Thoracic aorta (tissue), 2 donors: ENCODE results near the gene TTC9B. TPM values are rescaled to one million over a fixed set of nuclear protein-coding genes. Genes with fewer than 3 reads are reported as not detected.

Experiments
- ATAC-seq: fragments of 150-250 bp; one replicate; pipeline ENCODE4 v1.8.0; 2017; ENCODE audit warnings: low read depth; ENCODE audit not compliant: insufficient number of reproducible peaks, low FRiP score
- DNase-seq: peaks from one replicate; pipeline ENCODE4 v3.0.0-alpha.2; 2020; ENCODE audit warnings: low spot score
- H3K27ac ChIP-seq, 2 donors: fragments of 200-600 bp; sonication (generic); 1 replicate in 1 of 2; 2 replicates in 1 of 2; pipeline ENCODE4 v1.5.1; 2016; ENCODE audit warnings: mild to moderate bottlenecking in 2 of 2, moderate library complexity in 2 of 2
- H3K27me3 ChIP-seq: fragments of 200-600 bp; sonication (generic); replicated peaks from 2 replicates; pipeline ENCODE4 v1.6.0; 2016; ENCODE audit warnings: mild to moderate bottlenecking; ENCODE audit not compliant: insufficient read depth
- H3K36me3 ChIP-seq: fragments of 200-600 bp; sonication (generic); one replicate; pipeline ENCODE4 v1.5.1; 2016
- H3K4me1 ChIP-seq, 2 donors: fragments of 200-600 bp; sonication (generic); 1 replicate in 1 of 2; 2 replicates in 1 of 2; pipeline versions ENCODE4 v1.5.1 to v1.6.0; 2016; ENCODE audit warnings: low read depth in 2 of 2, mild to moderate bottlenecking in 1 of 2; ENCODE audit not compliant: control insufficient read depth in 1 of 2
- H3K4me3 ChIP-seq: fragments of 200-600 bp; sonication (generic); 2 replicates; pipeline ENCODE4 v1.5.1; 2016; ENCODE audit warnings: mild to moderate bottlenecking
- H3K9me3 ChIP-seq: fragments of 200-600 bp; sonication (generic); 2 replicates; pipeline ENCODE4 v1.5.1; 2016
- CTCF ChIP-seq: fragments of 200-600 bp; sonication (generic); IDR thresholded peaks from one replicate; pipeline ENCODE4 v1.5.1; 2019; ENCODE audit warnings: antibody characterized with exemption
- total RNA-seq, 2 donors: library from RNA; depleted of rRNA; stranded (reverse); fragments of >200 nt; gene quantifications; one replicate each; pipeline versions ENCODE4 v1.1.0 to v1.2.3, GENCODE V29; 2016

Gene TTC9B
- total RNA-seq, 2 donors from 2014 or later = not detected

GRCh38 chr19:40213251-40213829, 4.8 kb downstream of the TTC9B start:
- no peak for TF ChIP-seq CTCF
- peaks cover under 1% of the 10 kb centered on the region for H3K27me3 ChIP-seq
- DNase-seq (no peak), ATAC-seq (no peak)
- H3K9me3 ChIP-seq = no peaks in the 10 kb centered on the region
- H3K27ac ChIP-seq = no peak overlapping the region
- no peak overlapping the region for H3K4me3 ChIP-seq
- H3K36me3 ChIP-seq = peaks cover 13% of the 10 kb centered on the region
- H3K4me1 ChIP-seq = no peaks in the 10 kb centered on the region

DNA sequence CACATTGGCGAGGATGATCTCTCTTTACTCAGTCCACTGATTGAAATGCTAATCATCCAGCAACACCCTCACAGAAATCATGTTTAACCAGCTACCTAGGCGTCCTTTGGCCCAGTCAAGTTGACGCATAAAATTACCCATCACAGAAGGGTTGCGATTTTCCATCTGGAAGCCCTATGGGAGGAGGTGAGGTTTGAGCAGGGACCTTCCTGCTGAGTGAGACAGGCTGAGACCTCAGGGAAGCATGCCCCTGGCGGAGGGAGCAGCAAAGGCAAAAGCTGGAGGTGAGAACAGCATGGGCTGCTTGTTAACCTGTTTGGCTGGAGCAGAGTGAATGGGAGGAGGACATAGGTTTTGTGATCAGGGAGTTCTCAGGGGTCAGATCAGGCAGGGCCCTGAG, 7.3 kb downstream of the TTC9B start:
- no peak for TF ChIP-seq CTCF
- peaks cover 21% of the 10 kb centered on the region for H3K36me3 ChIP-seq
- H3K4me3 ChIP-seq = no peak overlapping the region
- no peak for DNase-seq
- H3K9me3 ChIP-seq = no peaks in the 10 kb centered on the region
- ATAC-seq = no peak
- no peaks in the 10 kb centered on the region for H3K27me3 ChIP-seq
- no peaks in the 10 kb centered on the region for H3K4me1 ChIP-seq
- H3K27ac ChIP-seq = no peak overlapping the region

- Histone ChIP-seq H3K36me3 (peaks cover 26% of the 10 kb centered on the region), H3K27me3 (no peaks in the 10 kb centered on the region), H3K4me1 (no peaks in the 10 kb centered on the region), H3K4me3 (no peak overlapping the region), H3K27ac (no peak overlapping the region), H3K9me3 (no peaks in the 10 kb centered on the region)
- ATAC-seq (no peak), DNase-seq (no peak)
- no peak for TF ChIP-seq CTCF
Observed at GRCh38 chr19:40208602-40209001, 9.6 kb downstream of the TTC9B start.

DNA sequence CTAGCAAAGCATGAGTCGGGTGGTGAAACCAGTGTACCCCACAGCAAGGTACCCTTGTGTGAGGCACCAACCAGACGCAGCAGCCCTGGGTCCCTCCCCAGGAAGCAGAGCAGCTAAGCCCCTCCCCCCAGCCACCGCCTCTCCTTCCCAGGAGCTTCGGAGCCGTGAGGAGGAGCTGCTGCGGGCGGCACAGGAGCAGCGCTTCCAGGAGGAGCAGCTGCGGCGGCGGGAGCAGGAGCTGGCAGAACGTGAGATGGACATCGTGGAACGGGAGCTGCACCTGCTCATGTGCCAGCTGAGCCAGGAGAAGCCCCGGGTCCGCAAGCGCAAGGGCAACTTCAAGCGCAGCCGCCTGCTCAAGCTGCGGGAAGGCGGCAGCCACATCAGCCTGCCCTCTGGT, 12.4 kb downstream of the TTC9B start:
- Histone ChIP-seq H3K4me3 (no peak overlapping the region), H3K9me3 (no peaks in the 10 kb centered on the region), H3K36me3 (peaks cover 32% of the 10 kb centered on the region), H3K27me3 (no peaks in the 10 kb centered on the region), H3K4me1 (no peaks in the 10 kb centered on the region), H3K27ac (no peak overlapping the region)
- ATAC-seq (no peak), DNase-seq (no peak)
- no peak for TF ChIP-seq CTCF

DNA sequence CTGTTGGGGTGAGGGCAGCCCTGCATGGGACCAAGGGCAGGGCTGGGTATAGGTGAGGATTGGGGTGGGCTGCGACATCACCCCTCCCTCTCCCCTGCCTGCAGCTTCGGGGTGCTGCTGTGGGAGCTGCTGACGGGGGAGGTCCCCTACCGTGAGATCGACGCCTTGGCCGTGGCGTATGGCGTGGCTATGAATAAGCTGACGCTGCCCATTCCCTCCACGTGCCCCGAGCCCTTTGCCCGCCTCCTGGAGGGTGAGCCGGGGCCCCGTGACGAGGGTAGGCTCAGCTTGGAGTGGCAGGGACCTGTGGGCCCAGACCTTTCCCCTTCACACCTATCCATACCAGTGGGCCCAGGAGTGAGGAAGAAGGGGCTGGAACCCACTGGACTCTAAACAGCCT, 13.8 kb downstream of the TTC9B start:
- ATAC-seq = no peak
- no peak overlapping the region for H3K4me3 ChIP-seq
- no peak for TF ChIP-seq CTCF
- no peaks in the 10 kb centered on the region for H3K9me3 ChIP-seq
- no peak for DNase-seq
- no peak overlapping the region for H3K27ac ChIP-seq
- no peaks in the 10 kb centered on the region for H3K27me3 ChIP-seq
- peaks cover 26% of the 10 kb centered on the region for H3K36me3 ChIP-seq
- H3K4me1 ChIP-seq = no peaks in the 10 kb centered on the region
